Measurements from ENCODE around the gene HELQ. TPM values are rescaled to one million over a fixed set of nuclear protein-coding genes. Genes with fewer than 3 reads are reported as not detected.

HELQ gene
- total and polyA plus RNA-seq, 9 of the 15 experiments (the other 6 are each of a cell fraction or from before 2014, with no cell fraction given) = 3.5 to 15.2 (median 11.9) TPM

DNA sequence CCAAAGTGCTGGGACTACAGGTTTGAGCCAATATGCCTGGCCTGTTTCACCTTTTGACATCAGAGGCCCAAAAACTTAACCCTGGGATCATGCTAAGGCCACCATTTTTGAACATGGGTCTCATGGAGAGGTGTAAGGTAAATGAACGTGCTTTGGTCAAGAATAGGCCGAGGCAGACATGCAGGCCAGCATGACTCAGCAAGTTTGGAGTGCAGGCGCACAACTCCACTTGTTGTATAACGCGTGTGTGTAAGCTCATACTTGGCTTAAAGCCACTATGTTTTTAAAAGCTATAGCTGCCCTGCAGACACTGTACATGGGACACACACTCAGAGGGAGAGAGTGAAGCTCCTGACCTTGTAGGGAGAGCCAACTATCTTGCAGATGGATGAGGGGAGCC is 77.2 kb downstream of the HELQ start (continued):
- TF ChIP-seq TEAD1 (CRISPR knock-in tag; IDR thresholded peaks at IDR 0.05) (0 out of 4 replicates have a peak, but pooled peaks of 1 of the 2 experiments have one; percentile 42), NFE2 (IDR thresholded peaks at IDR 0.05; ENCODE audit: low read depth) (peak; percentile 69), CREM (IDR thresholded peaks at IDR 0.05; ENCODE audit: low read depth) (no peak), U2AF2 (optimal IDR thresholded peaks at IDR 0.05; ENCODE audit: low read depth, low read length) (no peak), ILF3 (IDR thresholded peaks at IDR 0.05; ENCODE audit: borderline replicate concordance) (no peak), HLTF (IDR thresholded peaks at IDR 0.05) (no peak), SRF (CRISPR knock-in tag; IDR thresholded peaks at IDR 0.05) (no peak)
- TF ChIP-seq, protein P1, sequence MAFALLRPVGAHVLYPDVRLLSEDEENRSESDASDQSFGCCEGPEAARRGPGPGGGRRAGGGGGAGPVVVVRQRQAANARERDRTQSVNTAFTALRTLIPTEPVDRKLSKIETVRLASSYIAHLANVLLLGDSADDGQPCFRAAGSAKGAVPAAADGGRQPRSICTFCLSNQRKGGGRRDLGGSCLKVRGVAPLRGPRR (CRISPR knock-in tag; IDR thresholded peaks at IDR 0.05) = no peak
- TF ChIP-seq, protein P2, sequence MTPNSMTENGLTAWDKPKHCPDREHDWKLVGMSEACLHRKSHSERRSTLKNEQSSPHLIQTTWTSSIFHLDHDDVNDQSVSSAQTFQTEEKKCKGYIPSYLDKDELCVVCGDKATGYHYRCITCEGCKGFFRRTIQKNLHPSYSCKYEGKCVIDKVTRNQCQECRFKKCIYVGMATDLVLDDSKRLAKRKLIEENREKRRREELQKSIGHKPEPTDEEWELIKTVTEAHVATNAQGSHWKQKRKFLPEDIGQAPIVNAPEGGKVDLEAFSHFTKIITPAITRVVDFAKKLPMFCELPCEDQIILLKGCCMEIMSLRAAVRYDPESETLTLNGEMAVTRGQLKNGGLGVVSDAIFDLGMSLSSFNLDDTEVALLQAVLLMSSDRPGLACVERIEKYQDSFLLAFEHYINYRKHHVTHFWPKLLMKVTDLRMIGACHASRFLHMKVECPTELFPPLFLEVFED (CRISPR knock-in tag; conservative IDR thresholded peaks at IDR 0.05) = no peak

DNA sequence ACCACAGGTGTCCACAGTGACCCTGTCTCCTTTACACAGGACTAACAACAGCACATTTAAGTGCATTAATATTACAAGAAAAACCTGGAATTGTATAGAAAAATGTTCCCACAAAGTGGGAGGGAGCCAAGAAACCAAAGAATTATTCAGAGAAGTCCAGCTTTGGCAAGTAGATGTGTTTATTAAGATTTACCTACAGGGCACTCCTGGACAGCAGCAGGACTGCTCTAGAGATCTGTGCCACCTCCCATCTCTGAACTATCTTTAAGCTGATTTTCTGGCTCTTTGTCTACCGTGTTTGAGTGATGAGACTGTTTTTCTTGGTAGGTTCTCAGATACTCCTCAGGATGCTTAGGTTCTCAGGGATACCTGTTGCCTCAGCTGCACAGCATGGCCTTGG is 82.7 kb downstream of the HELQ start:
- Histone ChIP-seq H3K9ac (ENCODE audit: insufficient read depth in 1 of 2, low read depth in 2 of 2, low read length in 2 of 2) (no peak overlapping the region), H3K79me2 (ENCODE audit: control insufficient read depth, insufficient read depth, low read length) (no peaks in the 10 kb centered on the region), H3K36me3 (ENCODE audit: control insufficient read depth, insufficient read depth, low read length) (no peaks in the 10 kb centered on the region), H4K20me1 (replicated peaks; ENCODE audit: control insufficient read depth, insufficient read depth, low read length) (no peaks in the 10 kb centered on the region; the same call in 1 of the 2 replicates), H3K27ac (ENCODE audit: extremely low read depth, low read depth, low read length) (no peak overlapping the region), H3K27me3 (ENCODE audit: control insufficient read depth in 2 of 2, insufficient read depth in 2 of 2, low read length in 2 of 2) (peaks cover 0 to 5% of the 10 kb centered on the region in 2 experiments; a peak in 2 of 5 replicates), H3K4me2 (ENCODE audit: insufficient read depth, low read length) (no peak overlapping the region), H3K9me1 (ENCODE audit: control insufficient read depth, insufficient read depth, low read length) (no peaks in the 10 kb centered on the region), H3K4me3 (no peak overlapping the region), H2AFZ (ENCODE audit: low read depth, low read length) (no peak overlapping the region), H3K9me3 (replicated peaks; ENCODE audit: control insufficient read depth, insufficient read depth, low read depth, low read length) (no peaks in the 10 kb centered on the region), H3K4me1 (replicated peaks in 1 of 2; ENCODE audit: control insufficient read depth in 2 of 2, insufficient read depth in 2 of 2, low read length in 2 of 2) (no peaks in the 10 kb centered on the region; a peak in 1 of 5 replicates)
- no TSS peak for BruUV-seq (replicated peaks)
- ATAC-seq = no peak
- in situ Hi-C loops (cut with MboI) (no loop called here), intact Hi-C loops (cut with micrococcal nuclease) (no loop called here)
- no peak for DNase-seq (ENCODE audit: extremely low read depth in 1 of 4, low spot score in 3 of 4)
- no peak for FAIRE-seq
- 0% methylated on average over 1 of the region's 1 CpG for whole genome bisulfite sequencing (ENCODE audit: insufficient coverage, low coverage, missing lambda C conversion rate)
- ChIA-PET POLR2A (no interaction called here), CTCF (ENCODE audit: low intra/inter-chr PET ratio) (no interaction called here)
- TF ChIP-seq, protein P3, sequence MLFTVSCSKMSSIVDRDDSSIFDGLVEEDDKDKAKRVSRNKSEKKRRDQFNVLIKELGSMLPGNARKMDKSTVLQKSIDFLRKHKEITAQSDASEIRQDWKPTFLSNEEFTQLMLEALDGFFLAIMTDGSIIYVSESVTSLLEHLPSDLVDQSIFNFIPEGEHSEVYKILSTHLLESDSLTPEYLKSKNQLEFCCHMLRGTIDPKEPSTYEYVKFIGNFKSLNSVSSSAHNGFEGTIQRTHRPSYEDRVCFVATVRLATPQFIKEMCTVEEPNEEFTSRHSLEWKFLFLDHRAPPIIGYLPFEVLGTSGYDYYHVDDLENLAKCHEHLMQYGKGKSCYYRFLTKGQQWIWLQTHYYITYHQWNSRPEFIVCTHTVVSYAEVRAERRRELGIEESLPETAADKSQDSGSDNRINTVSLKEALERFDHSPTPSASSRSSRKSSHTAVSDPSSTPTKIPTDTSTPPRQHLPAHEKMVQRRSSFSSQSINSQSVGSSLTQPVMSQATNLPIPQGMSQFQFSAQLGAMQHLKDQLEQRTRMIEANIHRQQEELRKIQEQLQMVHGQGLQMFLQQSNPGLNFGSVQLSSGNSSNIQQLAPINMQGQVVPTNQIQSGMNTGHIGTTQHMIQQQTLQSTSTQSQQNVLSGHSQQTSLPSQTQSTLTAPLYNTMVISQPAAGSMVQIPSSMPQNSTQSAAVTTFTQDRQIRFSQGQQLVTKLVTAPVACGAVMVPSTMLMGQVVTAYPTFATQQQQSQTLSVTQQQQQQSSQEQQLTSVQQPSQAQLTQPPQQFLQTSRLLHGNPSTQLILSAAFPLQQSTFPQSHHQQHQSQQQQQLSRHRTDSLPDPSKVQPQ (CRISPR knock-in tag; IDR thresholded peaks at IDR 0.05; ENCODE audit: borderline replicate concordance) = no peak
- TF ChIP-seq, protein P4, sequence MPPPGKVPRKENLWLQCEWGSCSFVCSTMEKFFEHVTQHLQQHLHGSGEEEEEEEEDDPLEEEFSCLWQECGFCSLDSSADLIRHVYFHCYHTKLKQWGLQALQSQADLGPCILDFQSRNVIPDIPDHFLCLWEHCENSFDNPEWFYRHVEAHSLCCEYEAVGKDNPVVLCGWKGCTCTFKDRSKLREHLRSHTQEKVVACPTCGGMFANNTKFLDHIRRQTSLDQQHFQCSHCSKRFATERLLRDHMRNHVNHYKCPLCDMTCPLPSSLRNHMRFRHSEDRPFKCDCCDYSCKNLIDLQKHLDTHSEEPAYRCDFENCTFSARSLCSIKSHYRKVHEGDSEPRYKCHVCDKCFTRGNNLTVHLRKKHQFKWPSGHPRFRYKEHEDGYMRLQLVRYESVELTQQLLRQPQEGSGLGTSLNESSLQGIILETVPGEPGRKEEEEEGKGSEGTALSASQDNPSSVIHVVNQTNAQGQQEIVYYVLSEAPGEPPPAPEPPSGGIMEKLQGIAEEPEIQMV (tag; conservative IDR thresholded peaks at IDR 0.05; ENCODE audit: low read depth) = no peak
- TF ChIP-seq ZNF121 (CRISPR knock-in tag; conservative IDR thresholded peaks at IDR 0.05) (no peak), POLR2B (IDR thresholded peaks at IDR 0.05; ENCODE audit: low read depth, partially characterized antibody) (no peak), ZNF140 (CRISPR knock-in tag; IDR thresholded peaks at IDR 0.05) (no peak), ZNF57 (CRISPR knock-in tag; IDR thresholded peaks at IDR 0.05) (no peak), KLF16 (IDR thresholded peaks at IDR 0.05) (no peak), PURB (CRISPR knock-in tag; IDR thresholded peaks at IDR 0.05; ENCODE audit: low read depth) (no peak), ZNF551 (CRISPR knock-in tag; IDR thresholded peaks at IDR 0.05) (no peak)

All from K562 (cell line).